C4-2B (cell line): ENCODE measurements around the gene FBXO5.

ENCODE experiments used
- H3K27ac ChIP-seq: fragments of 450-650 bp; 2 replicates; pipeline ENCODE4 v1.5.1; 2017
- ZFX ChIP-seq: fragments of 450-650 bp; IDR thresholded peaks from 2 replicates; pipeline ENCODE4 v1.6.1; 2017
- TF ChIP-seq, protein P1 (sequence below): fragments of 450-650 bp; conservative IDR thresholded peaks from 2 replicates; pipeline ENCODE4 v1.5.1; 2017; ENCODE audit warnings: mild to moderate bottlenecking

Gene FBXO5

GRCh38 chr6:152957796-152958195 lies 25.0 kb downstream of the FBXO5 start:
- H3K27ac ChIP-seq, result no peak overlapping the region
- TF ChIP-seq, protein P1, sequence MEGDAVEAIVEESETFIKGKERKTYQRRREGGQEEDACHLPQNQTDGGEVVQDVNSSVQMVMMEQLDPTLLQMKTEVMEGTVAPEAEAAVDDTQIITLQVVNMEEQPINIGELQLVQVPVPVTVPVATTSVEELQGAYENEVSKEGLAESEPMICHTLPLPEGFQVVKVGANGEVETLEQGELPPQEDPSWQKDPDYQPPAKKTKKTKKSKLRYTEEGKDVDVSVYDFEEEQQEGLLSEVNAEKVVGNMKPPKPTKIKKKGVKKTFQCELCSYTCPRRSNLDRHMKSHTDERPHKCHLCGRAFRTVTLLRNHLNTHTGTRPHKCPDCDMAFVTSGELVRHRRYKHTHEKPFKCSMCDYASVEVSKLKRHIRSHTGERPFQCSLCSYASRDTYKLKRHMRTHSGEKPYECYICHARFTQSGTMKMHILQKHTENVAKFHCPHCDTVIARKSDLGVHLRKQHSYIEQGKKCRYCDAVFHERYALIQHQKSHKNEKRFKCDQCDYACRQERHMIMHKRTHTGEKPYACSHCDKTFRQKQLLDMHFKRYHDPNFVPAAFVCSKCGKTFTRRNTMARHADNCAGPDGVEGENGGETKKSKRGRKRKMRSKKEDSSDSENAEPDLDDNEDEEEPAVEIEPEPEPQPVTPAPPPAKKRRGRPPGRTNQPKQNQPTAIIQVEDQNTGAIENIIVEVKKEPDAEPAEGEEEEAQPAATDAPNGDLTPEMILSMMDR, result no peak
- TF ChIP-seq ZFX, result no peak

DNA sequence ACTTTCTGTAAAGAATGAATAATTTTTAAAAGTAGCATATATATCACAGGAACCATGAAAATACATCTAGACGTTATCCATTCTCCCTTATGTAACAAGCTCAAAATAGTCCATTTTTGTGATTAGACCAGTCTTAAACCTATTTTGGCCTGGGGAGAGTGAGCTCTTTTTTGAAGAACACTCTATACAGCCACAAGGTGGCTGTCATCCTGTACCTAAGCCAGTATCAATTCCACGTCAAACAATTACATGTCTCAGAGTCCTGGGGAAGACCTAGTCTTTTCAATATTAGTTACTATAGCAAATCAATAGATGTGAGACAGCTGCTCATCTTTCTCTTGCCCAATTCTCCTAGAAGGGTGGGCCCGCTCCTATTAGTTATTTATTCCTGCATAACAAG lies 28.4 kb downstream of the FBXO5 start:
- H3K27ac ChIP-seq, result no peak overlapping the region
- TF ChIP-seq, protein P1, result peak; percentile 5
- TF ChIP-seq ZFX, result no peak

- no peak overlapping the region for H3K27ac ChIP-seq
- TF ChIP-seq, protein P1, result peak; percentile 74
- TF ChIP-seq ZFX, result no peak
Observed at GRCh38 chr6:152952866-152953509, 29.9 kb downstream of the FBXO5 start.

DNA sequence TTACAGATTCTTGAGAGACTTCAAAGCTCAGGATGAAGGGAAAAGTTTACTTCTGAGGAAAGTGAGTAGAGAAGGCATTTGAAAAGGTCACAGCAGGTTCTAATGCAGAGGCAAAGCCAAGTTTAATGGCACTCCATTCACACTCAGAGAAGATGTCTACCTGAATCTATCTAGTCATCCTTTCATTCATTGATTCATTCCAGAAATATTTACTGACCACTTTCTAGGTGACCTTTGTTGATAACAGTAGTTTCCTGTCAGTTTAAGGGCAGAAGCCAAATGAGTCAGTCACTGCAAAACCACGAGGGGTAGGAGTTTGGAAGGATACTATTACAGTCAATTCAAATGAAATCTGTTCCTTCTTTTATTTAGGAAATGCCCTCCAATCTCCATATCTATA lies 30.8 kb downstream of the FBXO5 start:
- no peak overlapping the region for H3K27ac ChIP-seq
- no peak for TF ChIP-seq ZFX
- TF ChIP-seq, protein P1, result no peak

- H3K27ac ChIP-seq, result no peak overlapping the region
- TF ChIP-seq ZFX, result no peak
- TF ChIP-seq, protein P1, result no peak
Observed at GRCh38 chr6:152950240-152950639, 32.6 kb downstream of the FBXO5 start.

DNA sequence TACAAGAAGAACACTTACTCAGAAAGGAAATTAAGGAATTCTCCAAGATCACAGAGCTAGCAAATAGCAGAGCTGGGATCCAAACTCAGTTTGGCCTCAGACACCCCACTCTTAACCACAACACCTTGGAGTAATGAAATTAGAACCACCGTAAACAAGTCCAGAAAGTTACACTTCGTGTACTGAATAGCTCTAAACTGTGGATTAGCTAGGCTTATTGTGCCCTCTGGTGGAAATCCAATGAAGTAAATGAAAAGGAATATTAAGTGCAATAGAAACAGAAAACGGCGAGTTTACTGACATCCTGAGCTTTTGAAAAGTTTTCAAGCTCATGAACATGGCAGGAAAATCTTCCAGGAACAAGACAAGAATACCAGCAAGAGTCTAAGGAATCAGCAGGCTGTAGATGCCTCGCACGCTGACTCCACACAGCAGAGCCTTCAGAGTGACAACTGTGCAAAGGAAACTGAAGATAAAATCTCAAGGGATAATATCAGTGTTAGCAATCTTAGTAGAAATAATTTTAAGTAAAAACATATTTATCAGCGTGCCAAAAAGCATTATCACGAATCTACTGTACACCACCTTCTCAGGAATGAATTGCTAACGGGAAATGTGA lies 34.6 kb downstream of the FBXO5 start:
- TF ChIP-seq ZFX, result no peak
- TF ChIP-seq, protein P1, result peak; percentile 75
- no peak overlapping the region for H3K27ac ChIP-seq

DNA sequence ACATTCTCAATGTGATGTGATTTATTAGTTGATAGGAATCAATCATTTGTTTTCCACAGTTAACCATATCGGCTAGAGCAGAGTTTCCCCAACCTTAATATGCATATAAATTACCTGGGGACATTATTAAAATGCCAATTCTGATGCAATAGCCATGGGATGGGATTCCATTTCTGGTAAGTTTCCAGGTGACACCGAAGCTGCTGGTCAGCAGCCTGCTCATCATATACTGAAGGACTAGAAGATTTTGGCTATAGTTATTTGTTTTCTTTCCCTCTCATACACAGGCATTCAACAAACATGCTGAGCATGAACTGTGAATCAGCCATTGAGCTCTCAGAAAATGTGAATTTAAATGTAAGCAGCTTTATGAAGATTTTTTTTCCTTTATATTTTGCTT lies 35.8 kb downstream of the FBXO5 start:
- no peak overlapping the region for H3K27ac ChIP-seq
- TF ChIP-seq, protein P1, result no peak
